Embryonic facial prominence (tissue), 1 donor: ENCODE data around the gene CCDC126.
A peak's percentile ranks its signal among the peaks of the same experiment; 100 is the strongest.
"Not testable (repeated sequence)": the region's sequence is repeated elsewhere in the genome, so short reads cannot be mapped to it uniquely, and the experiment has no call there.

Experiments used
- DNase-seq: peaks from one replicate; pipeline ENCODE4 v3.0.0-alpha.2; 2016; ENCODE audit errors: extremely low spot score

The CCDC126 gene, protein sequence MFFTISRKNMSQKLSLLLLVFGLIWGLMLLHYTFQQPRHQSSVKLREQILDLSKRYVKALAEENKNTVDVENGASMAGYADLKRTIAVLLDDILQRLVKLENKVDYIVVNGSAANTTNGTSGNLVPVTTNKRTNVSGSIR

DNA sequence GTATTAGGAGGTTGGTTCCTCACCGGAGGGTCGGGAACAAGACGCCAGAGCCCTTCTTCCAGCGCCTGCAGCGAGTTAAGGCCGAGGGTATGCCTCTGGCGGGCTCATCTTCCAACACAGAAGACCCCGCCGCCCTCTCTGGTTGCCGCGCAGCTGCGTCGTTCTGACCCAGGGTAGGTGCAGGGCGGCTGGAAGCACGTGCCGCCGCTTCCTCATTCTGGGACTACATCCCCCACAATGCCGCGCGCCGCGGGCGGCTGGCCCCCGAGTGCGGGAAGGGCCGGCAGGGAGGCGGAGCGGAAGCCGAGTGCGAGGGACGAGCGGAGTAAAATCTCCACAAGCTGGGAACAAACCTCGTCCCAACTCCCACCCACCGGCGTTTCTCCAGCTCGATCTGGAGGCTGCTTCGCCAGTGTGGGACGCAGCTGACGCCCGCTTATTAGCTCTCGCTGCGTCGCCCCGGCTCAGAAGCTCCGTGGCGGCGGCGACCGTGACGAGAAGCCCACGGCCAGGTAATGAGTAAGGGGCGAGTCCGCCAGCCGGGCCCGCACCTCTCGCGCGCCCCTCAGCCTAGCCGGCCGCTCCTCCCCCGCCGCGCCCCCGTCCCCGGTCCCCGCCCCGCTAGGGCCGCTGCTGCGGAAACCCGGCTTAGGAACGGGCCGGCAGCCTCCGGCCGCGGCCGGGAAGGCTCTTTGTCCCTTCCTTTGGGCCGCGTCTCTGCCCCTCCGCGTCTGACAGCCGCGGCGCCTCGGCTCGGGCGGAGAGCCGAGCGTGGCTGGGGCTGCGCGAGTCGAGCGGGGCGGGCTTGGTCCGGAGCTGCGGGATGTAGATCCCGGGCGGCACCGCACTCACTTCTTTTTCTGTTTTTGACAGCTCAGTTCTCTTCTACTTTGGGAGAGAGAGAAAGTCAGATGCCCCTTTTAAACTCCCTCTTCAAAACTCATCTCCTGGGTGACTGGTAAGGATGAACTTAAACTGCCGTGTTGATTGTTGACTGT is at the start of gene CCDC126:
Gene CCDC126, plus strand, starts transcription at position 289 of the 998 bp plus-strand sequence. CDS start 13,934 bp downstream, outside the sequence.
- peak; percentile 82 for DNase-seq

DNA sequence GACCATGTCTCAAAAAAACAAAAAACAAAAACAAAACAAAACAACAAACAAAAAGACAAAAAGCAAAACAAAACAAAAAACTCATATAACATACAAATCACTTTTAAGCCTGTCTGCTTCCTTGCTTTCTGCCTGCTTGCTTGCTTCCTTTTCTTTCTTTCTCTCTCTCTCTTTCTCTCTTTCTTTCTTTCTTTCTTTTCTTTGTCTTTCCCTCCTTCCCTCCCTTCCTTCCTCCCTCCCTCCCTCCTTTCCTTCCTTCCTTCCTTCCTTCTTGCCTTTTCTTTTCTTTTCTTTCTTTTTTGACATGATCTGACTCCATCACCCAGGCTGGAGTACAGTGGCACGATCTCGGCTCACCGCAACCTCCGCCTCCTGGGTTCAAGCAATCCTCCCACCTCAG is 49.5 kb upstream of the CCDC126 start:
- no peak for DNase-seq

DNA sequence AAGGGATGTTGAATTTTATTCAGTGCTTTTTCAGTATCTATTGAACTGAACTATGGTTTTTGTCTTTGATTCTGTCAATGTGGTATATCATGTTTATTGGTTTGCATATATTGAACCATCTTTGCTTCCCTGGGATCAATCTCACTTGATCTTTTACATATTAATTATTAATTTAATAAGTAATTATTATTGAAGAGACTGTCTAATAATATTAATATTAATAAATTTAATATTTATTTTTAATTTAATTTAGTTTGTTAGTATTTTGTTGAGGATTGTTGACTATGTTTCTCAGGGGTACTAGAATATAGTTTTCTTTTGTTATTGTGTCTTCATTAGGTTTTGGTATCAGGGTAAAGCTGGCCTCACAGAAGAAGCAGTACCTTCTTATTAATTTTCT is 38.9 kb upstream of the CCDC126 start:
- no peak for DNase-seq

DNA sequence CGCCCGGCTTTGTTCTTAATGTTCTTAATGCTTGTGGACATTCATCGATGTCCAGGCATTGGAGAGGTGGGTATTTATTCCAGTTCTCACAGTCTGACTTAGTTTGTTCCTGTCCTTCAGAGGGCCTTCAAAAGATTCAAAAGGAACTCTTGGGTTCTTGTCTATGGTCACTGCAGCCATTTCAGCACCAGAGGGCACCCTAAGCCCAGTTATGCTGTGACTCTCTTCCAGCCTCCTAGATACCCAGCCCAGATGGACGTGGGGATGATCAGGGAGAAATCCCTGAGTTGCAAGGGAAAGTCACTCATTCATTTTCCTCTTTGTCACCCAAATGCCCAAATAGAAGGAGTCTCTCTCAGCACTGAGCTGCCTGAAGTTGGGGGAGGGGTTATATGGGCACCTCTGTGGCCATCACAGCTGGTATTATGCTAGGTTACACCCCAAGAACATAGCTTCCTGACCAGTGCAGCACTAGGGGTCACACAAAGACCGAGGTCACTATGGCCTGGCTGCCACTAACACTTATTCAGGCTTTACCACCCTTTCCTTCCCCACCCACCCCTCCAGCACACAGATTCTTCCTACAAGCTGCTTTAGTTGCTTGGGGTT is 26.5 kb upstream of the CCDC126 start:
- DNase-seq, result no peak

DNA sequence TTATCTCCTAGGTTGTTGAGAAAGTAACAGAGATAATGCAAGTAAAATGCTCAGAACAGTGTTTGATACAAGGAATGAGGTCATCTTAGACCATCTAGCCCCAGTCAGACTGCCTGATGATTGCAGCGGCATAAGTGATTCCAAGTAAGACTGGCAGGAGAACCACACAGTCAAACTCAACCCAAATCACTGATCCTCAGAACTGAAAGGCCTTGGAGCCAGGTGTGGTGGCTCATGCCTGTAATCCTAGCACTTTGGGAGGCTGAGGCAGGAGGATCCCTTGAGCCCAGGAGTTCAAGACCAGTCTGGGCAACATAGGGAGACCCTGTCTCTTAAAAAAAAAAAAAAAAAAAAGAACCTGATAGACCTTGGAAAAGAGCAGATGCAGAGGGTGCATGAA is 15.2 kb upstream of the CCDC126 start:
- not testable (repeated sequence) for DNase-seq

DNA sequence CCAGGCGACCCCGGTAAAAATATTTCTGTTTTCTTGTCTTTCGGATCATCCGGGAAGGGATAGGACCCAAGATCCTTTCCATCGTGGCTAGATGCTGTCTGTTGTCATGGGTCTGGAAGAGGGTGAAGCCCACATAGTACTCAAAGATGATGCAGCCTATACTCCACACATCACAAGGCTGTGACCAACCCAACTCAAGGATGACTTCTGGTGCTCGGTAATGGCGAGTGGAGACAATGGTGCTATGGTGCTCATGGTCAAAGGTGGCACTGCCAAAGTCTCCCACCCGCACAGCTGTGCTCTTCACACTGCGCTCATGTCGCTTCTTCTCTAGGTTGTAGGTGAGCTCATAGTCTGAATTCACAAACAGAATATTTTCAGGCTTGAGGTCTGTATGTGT is 11.9 kb upstream of the CCDC126 start:
- DNase-seq, result not testable (repeated sequence)

DNA sequence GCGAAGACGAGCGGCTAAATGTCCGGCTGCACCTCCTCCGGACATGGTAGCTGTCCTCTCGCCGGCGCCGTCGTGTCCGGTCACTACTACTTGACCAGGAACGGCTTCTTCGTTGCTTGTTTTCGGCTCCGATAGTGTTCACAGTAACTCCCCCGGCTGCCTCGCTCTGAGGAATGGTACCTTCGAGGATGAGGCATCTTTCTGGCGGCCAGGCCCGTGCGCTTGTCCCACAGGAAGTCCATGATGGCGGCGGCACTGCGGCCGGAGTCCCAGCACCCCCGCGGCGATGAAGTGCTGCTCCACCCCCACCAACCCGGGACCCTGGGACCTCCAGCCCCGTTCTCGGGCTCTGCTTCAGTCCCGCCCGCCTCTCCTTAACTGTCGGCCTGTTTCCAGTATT is 11.0 kb upstream of the CCDC126 start:
- no peak for DNase-seq

DNA sequence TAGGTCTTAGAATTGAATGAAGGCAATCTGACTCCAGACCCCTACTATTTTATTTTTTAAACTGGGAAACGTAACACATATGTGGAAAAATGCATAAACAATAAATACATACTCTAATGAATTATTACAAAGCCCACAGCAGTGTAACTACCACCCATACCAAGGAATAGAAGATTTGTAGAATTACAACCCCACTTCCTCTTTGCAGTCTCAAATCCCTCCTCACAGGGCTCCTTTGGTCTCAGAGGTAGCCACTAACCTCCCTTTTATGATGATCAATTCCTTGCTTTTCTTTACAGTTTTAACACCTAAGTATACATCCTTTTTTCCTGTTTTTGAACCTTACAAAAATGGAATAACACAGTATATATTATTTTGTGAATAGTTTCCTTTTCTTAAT is 6.7 kb upstream of the CCDC126 start:
- no peak for DNase-seq

DNA sequence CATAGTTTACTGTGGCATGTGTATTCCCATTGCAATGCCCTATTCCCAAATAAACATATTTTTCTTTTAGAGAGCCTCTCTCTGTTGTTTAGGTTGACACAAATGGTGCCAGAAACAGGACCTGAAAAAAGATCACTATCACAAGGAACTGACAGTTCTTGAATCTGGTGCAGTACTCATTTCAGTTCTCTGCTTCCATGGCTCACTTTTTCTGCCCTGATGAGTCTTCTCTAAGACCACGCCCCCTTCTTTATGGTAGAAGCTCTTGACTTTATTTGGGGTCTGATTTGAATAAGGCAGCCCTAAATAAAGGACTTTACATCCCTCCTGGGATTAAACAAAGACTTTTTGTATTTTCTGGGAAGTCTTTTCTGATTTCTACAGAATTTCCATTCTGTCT is 3.5 kb upstream of the CCDC126 start:
- DNase-seq, result no peak

DNA sequence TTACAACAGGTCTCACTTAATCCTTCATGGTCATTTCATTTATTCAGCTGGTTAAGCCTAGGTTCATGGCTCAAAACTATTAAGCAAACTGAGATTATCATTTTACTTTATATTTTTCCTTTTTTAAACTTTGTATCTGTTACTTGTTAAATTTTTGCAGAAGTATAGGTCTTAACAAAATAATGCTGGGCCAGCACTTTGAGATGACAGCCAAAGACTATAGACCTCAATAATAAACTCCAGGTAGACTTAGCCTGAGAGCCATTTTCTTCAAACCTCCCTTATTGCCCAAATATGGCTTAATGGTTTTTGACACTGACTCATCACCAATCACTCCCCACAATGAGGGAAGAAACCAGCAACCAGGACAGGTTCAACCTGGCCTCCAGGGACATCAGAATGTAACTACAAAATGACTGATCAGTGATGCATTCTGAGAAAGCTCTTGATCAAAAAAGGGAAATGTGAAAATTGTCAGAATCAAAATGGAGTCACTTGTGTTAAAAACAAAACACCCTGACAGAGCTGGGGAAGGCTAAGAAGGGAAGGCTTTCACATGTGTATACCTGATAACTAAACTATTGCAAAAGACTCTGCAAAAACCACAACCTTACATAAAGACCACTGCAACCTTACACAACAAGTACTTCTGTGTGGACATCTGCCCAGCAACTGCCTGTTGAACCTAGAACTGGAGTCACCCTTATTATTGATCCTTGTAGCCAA is 2.1 kb upstream of the CCDC126 start:
- DNase-seq, result no peak

DNA sequence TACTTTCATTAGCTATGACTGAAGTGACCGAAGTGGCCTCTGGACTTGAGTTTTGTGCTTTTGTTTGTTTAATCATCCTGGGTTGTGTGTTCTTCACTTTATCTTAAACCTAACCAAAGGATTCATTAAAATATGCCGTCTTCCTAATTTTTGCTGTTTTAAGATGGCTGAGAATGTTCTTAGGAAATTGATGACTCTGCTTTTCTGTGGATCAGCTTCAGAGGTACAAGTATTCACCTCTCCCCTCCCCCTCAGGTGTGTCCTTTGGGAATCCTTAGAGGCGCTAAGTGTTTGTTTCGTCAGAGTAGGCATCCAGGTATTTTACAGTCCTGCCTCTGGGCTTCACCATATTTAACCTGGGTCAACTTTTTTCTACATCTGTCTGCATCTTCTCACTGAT is 1.1 kb downstream of the CCDC126 start:
- DNase-seq, result no peak

DNA sequence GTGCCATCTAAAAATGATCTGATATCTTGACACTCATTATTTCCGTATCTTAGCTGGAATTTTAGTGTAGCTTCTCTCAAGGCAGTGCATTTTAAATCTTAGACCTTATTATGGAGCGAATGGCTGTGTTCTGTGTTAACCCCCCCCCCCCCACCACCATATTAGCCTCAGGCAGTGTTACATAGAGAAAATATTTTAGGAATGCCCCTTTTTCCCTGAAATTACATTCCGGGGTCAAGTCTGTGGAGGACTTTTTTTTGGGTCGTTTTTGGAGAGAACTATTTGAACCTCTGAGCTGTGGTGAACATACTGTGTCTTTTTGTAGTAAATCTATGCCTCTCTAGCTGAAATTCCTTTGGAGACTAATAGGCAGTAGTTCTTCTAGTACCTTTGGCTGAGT is 3.1 kb downstream of the CCDC126 start:
- DNase-seq, result no peak

DNA sequence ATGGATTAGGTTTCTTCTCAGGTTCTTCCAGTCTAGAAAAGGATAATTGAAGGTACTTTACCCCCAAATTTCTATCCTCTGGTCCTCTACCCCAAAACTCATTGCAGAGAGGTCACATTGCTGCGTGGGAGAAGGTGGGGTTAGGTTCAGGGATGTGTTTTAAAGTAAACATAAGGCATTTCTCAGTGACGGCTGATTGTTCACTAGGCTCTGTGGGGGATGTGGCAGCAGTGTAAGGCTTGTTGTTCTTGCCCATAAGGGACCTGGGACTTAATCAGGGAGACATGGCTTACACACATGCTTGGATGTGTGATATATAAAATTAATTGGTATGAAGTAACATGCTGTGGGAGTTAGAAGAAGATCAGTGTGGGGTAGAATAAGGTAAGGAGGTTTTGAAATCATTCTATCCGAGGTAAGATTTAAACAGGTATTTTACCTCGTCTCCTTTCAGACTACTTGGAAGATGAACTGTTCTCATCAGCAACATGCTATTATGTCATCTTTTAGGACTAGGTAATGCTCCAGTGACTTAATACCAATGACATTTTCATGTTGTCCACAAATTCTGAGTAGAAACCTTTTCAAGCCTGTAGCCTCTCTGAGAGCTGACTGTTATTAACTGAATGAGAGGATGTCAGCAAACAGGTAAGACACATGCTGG is 6.6 kb downstream of the CCDC126 start:
- DNase-seq, result no peak

DNA sequence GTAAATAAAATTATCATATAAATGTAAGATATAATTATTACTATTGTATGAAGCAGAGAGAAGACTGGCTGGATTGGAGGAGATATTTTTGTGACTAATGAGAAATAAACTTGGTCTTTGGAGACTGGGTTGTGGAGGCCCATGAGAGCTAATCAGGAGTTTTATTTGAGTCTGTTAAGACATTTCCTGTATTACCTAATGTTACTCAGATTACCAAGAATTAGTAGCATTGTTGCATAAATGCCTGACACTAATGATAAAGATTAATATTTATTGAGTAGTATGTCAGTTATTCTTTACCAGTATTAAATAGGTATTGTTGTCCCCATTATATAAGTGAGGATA is 7.1 kb downstream of the CCDC126 start:
- DNase-seq, result no peak

DNA sequence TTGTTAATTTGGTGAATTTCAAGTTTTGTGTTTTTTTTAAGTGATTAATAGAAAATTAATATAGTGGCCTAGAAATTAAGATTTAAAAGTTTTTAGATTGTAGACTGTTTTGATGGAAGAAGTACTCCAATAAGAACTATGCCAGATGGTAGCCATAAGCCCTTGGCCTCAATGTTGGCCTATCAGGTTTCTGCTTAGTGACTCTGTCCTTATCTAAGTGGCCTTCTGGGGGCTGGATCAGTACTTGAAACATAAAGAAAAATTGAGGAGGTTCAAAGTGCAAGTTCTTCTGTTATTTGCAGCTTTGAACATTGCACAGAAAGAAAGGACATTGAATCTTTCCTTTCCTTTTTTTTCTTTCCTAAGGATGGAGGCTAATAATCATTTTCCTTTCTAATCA is 9.9 kb downstream of the CCDC126 start:
- DNase-seq, result no peak

DNA sequence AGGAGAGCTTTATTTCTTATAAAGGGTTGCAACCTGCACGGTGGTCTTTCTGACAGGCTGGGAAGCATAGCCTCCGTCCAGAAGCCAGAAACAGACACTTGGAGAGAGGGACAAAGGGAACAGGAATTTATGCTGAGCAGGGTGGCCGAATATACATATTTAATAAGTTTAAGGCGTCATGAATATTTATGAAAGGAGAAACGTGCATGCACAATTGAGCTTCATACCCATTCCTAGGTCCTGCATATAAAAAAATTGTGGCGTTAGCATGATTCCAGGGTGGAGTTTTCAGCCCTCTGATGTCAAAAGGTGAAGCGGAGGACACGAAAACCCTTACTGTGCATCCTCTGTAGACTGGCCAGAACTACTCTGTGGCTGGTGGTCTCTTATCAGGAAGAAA is 10.7 kb downstream of the CCDC126 start:
- DNase-seq, result no peak

DNA sequence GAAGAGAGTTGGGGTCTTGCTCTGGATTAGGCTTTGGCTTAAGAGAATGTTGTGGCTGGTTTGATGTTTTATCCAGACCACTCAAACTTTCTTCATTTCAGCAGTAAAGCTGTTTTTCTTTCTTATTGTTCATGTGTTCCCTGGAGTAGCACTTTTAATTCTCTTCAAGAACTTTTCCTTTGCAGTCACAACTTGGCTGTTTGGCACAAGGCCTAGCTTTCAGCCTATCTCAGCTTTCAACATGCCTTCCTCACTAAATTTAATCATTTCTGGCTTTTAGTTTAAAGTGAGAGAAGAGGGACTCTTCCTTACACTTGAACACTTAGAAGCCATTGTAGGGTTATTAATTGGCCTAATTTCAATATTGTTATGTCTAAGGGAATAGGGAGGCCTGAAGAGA is 18.1 kb downstream of the CCDC126 start:
- no peak for DNase-seq

DNA sequence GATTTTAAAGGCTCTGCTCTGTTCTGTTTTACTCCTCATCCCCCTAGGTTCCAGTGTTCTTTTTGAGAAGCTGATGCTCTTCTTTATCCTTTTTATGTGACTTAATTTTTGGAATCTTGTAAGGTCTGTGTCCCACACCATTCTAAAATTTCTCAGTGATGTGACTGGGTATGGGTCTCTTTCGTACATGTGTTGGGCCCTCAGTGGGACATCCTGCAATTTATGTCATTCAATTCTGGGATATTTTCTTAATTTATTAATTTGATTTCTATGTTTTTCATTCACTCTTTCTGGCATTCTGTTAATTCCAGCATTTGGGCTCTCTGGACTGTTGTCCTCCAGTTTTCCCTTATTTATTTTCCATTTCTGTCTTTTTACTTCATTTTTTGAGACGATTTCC is 19.4 kb downstream of the CCDC126 start:
- no peak for DNase-seq

DNA sequence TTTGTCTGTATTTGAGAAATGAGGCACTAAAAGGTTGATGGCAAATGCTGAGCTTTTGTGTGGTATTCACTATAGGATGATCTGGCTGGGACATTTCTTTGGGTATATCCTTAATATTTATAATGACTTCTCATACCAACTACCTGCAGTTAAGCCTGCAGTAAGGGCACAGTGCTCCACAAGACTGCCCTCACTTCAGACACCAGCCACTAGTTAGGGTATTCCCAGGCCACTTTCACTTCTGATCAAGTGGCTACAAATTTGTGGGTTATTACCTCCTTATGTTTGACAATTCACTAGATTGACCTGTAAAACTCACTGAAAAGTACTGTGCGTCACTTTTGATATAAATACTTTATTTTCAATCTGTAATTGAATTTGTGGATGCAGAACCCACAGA is 20.3 kb downstream of the CCDC126 start:
- no peak for DNase-seq

DNA sequence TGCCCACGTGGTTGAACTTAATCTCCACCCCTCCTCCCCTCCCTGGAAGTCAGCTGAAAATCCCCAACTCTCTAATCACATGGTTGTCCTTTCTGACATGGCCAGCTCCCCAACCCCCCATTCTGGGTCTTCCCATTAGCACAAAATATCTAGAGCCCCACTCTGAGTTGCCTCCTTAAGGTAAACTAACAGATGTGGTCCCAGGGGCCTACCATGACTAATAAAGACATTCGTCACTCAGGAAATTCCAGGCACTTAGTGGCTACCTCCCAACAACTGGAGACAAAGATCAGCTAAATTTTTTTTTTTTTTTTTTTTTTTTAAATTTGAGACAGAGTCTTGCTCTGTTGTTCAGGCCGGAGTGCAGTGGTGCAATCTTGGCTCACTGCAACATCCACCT is 21.1 kb downstream of the CCDC126 start:
- DNase-seq, result no peak

DNA sequence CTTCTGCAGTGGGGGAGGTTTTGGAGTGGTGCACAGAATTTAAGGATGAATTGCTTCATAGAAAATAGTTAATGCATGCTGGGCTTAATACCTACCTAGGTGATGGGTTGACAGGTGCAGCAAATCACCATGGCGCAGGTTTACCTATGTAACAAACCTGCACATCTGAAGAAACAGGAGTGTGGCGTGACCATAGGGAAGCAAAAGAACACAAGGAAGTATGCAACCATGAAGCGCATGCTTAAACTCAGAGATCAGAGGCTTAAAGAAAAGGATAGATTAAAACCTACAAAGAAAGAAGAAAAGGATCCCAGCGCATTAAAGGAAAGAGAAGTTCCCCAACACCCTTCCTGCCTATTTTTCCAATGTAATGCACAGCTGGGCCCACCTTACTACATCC is 22.0 kb downstream of the CCDC126 start:
- no peak for DNase-seq

DNA sequence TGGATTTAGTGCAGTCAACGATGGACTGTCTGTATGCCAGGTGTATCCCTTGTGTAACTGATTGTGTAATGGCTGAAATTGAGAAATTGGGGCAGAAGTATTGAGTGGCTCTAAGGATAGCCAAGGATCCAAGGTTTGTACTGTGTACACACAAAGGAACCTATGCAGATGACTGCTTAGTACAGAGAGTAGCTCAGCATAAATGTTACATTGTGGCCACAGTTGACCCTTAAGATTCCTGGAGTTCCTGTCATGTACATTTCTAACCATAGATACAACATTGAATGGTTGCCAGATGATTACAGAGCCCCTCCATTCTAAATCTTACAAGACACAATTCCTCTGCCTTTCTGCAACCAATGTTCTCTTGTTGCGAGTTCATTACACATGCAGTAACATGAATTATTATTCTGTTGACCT is 25.3 kb downstream of the CCDC126 start:
- DNase-seq, result no peak
